Measurements from ENCODE around the gene SCNN1A.
A peak's percentile ranks its signal among the peaks of the same experiment; 100 is the strongest.

SCNN1A gene

DNA sequence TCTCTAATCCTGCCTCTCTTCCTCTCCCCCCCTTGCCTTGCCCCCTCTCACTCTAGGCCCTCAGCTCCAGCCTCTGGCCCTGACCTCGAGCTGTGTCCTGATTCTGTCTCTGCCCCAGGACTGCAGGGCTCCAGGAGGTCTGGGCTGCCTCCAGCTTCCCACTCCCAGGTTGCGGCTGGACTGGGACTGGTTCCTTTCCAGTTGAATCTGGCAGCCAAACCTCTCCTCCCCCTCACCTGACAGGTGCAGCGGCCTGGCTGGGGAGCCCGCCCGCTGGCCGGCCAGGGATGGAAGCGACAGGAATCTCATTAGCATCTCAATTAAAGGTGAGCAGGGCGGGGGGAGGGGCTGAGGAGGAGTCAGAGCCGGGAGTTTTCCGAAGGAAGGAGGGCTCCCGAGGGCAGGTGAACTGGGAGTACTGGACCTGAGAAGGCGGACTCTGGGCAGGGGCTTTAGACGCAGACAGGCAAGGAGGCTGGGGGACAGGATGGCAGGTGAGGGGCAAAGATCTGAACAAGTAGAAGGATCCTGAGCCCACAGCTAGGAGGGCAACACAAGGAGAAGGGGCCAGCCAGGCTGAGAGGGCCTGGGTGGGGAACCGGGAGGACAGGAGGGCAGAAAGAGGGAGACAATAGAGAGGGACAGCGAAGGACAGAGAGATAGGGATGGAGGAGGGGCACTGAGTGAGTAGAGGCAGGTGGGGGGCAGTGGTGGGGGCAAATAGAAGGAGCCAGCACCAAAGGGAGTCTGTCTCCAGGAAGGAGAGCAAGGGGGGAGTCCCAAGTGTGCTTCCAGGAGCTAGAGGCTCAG lies at the start of gene SCNN1A:
TSS of gene SCNN1A (minus strand) at position 295 of the 810 bp plus-strand sequence. CDS start 780 bp downstream, outside the sequence.
- no peak for DNase-seq

GRCh38 chr12:6424866-6425265 lies 49.5 kb upstream of the SCNN1A start:
- no peak for DNase-seq

DNA sequence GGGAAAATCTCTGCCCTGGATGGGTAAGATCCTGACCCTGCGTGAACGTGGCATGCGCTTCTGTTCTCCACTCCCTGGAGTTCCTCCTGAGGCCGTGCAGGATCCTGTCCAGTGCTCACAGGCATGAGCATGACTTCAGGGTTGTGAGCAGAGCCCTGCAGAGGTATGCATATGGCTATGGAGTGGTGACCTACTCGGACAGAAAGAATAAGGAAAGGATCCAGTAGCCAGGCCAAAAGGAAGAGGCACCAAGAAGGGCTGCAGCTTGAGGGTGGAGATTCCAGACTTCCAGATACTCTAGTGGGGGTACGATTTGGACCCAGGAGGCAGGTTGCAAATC lies 48.6 kb upstream of the SCNN1A start:
- DNase-seq: no peak

GRCh38 chr12:6423267-6424007 lies 48.1 kb upstream of the SCNN1A start:
- DNase-seq: peak; percentile 69

DNA sequence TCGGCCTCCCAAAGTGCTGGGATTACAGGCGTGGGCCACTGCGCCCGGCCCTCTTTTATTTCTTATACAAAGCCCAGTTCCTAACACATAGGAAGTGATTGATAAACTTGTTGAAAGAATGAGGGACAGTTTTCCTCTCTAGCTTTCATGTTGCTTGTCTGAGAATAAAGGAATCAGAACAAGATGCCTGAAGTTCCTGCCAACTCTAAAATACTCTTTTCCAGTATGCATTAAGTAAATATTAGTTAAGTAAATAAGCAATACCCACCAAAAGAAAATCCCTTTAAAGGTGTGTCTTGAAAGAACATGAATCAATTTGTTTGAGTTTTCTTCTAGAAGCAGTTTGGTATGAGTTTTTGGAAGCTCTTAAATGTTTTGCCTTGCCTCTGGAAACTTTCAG lies 45.0 kb upstream of the SCNN1A start:
- no peak for DNase-seq

DNA sequence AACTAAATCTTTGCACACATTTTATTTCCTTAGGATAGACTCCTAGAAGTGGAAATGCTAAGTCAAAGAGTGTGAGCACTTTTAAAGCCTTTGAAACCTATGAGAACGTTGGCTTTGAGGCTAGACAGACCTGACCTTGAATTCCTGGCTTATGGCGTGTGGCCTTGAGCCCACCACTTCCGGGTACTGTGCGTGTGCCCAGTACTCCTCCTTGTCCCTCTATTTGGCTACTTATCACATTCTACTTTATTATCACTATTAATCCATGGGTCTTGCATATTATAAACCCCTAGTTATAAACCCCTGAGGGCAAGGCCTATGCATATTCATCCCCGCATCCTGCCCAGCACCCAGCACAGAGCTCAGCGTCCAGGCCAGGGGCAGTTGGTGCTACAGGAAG lies 43.4 kb upstream of the SCNN1A start:
- DNase-seq: no peak

- DNase-seq: no peak
Observed at GRCh38 chr12:6416596-6416995, 41.2 kb upstream of the SCNN1A start.

DNA sequence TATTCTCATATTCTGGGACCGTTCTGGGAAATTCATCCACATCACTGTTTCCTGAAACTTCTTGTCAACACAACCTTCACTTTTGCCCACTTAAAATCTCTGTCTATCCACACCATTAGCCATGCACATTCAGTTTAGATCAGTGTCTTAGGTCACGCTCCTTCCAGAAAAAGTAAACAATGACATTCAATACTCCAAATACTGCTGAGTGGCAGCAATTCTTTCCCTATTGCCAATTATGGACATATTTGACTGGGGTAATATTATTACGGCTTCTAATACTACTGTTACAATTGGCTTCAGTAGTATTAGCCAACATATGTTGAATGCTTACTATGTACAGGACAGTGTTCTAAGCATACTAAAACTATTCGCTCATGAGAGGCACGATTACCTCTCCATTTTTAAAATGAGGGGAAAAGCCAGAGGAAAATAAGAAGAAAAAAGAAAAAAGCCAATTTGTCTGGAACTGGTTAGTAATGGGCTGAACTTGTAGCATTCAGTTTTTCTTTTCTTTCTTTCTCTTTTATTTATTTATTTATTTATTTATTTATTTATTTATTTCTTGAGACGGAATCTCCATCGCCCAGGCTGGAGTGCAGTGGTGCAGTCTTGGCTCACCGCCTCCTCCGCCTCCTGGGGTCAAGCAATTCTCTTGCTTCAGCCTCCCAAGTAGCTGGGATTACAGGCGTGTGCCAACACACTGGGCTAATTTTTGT lies 32.0 kb upstream of the SCNN1A start:
- DNase-seq: no peak

- DNase-seq: no peak
Observed at GRCh38 chr12:6405963-6406362, 30.6 kb upstream of the SCNN1A start.

- DNase-seq: no peak
Observed at GRCh38 chr12:6404390-6404789, 29.0 kb upstream of the SCNN1A start.

DNA sequence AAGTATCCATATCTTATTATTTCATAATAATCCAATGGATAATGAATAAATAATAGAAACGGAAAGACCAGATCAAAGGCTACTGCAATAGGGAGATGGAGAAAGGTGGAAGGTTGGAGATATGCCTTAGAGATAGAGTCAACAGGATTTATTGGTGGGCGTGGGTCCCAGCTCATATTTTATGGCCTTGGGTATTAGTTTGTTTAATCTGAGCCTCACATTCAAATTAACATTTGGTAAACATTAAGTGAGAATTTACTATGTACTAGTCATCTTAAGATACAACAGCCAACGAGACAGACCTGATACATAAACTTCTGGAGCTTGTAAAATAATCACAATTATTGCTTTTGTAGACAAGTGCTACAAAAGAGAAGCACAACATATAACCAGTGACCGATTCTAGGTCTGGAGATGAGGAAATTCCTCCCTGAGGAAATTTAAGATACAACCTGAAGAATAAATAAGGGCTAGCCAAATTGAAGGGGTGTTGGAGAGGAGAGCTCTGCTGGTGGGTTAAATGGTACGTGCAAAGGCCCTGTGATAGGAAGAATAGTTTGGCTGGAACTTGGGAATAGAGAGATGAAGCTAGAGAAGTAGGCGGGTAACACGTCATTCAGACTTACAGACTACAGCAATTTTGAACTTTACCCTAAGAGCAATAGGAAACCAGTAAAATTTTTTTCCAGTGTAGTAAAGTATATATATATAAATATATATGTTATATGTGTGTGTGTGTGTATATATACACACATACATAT lies 24.7 kb upstream of the SCNN1A start:
- no peak for DNase-seq

DNA sequence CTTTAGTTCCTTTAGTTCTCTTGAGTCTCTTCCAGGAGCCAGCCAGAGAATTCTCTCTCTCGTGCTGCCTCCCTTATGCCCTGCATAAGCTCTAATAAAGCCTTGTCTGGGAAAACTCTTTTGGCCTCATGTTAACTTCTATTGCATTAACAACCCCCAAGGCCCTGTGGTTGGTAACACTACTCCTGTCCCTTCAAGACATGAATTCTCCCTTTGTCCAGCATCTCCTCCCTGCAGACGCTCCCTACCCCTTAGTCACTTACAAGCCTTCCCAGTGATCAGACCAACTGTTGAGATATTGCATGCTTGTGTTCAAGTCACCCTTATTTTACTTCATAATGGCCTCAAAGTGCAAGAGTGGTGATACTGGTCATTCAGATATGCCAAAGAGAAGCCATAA lies 20.7 kb upstream of the SCNN1A start:
- no peak for DNase-seq

GRCh38 chr12:6394398-6394797 lies 19.0 kb upstream of the SCNN1A start:
- no peak for DNase-seq

GRCh38 chr12:6393109-6393508 lies 17.7 kb upstream of the SCNN1A start:
- no peak for DNase-seq

GRCh38 chr12:6392504-6392903 lies 17.1 kb upstream of the SCNN1A start:
- no peak for DNase-seq

DNA sequence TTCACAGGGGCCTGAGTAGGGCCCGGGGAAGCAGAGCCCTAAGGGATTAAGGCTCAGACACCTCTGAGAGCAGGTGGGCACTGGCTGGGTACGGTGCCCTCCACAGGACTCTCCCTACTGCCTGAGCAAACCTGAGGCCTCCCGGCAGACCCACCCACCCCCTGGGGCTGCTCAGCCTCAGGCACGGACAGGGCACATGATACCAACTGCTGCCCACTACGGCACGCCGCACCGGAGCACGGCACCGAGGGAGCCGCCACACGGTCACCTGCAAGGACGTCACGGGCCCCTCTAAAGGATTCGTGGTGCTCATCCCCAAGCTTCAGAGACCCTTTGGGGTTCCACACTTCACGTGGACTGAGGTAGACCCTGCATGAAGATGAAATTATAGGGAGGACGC lies 15.7 kb upstream of the SCNN1A start:
- no peak for DNase-seq

- DNase-seq: no peak
Observed at GRCh38 chr12:6390084-6390799, 14.9 kb upstream of the SCNN1A start.

- DNase-seq: no peak
Observed at GRCh38 chr12:6387541-6387940, 12.2 kb upstream of the SCNN1A start.

DNA sequence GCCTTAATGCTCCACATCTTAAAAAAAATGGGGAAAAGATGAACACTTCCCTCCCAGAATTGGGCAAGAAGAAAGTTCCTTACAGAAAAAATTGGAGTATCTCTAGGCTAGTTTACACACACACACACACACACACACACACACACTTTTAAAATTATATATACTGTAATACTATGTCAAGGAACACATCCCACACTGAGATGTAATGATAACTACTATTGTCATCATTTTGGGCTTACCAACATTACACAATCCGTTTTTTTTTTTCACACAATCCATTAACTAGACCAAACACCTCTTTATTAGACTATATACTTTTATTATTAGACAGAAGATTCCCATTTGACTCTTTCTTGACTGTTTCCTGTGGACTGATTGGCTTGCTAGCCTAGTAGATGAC lies 11.1 kb upstream of the SCNN1A start:
- no peak for DNase-seq

- DNase-seq: no peak
Observed at GRCh38 chr12:6386038-6386437, 10.7 kb upstream of the SCNN1A start.

- DNase-seq: no peak
Observed at GRCh38 chr12:6384499-6385436, 9.4 kb upstream of the SCNN1A start.
